Left lung (tissue), 14 donors: Measurements from ENCODE around the gene SPINK1. TPM values are rescaled to one million over a fixed set of nuclear protein-coding genes. Genes with fewer than 3 reads are reported as not detected.

Experiments used
- ATAC-seq: fragments of 200-7000 bp; cut with Tn5 transposase; one replicate; pipeline ENCODE4 v1.9.1; 2020; ENCODE audit warnings: moderate library complexity
- DNase-seq, 4 donors: peaks; one replicate each; pipeline ENCODE4 v3.0.0-alpha.2; 2013 to 2020
- H3K27ac ChIP-seq, 2 donors: fragments of 200-600 bp; sonication (generic) in 1 of 2; one replicate each; pipeline versions ENCODE4 v1.5.0 to v1.8.0; 2020 to 2021
- H3K27me3 ChIP-seq, 2 donors: fragments of 200-600 bp; sonication (generic) in 1 of 2; one replicate each; pipeline versions ENCODE4 v1.5.0 to v1.8.0; 2020 to 2021
- H3K36me3 ChIP-seq, 2 donors: fragments of 200-600 bp; sonication (generic) in 1 of 2; one replicate each; pipeline versions ENCODE4 v1.5.0 to v1.8.0; 2020 to 2021
- H3K4me1 ChIP-seq, 2 donors: fragments of 200-600 bp; one replicate each; pipeline ENCODE4 v1.8.0; 2021
- H3K4me3 ChIP-seq, 2 donors: fragments of 200-600 bp; sonication (generic) in 1 of 2; one replicate each; pipeline versions ENCODE4 v1.5.0 to v1.8.0; 2020 to 2021; ENCODE audit warnings: mild to moderate bottlenecking in 1 of 2
- H3K9me3 ChIP-seq, 2 donors: fragments of 200-600 bp; sonication (generic) in 1 of 2; one replicate each; pipeline versions ENCODE4 v1.5.0 to v1.8.0; 2020 to 2021
- CTCF ChIP-seq, 2 donors: fragments of 200-600 bp; sonication (generic) in 1 of 2; IDR thresholded peaks; one replicate each; pipeline versions ENCODE4 v1.5.0 to v1.8.0; 2021; ENCODE audit warnings: antibody characterized with exemption in 2 of 2
- intact Hi-C, 2 donors: fragments of 100-400 bp; cut with DNase I; formaldehyde crosslinking; loops; one replicate each; pipeline versions ENCODE4 v1.11.2 to v1.14.2; 2022
- long read RNA-seq, 12 donors: library from polyadenylated mRNA in 2 of 12; unstranded in 2 of 12; transcript quantifications; one replicate each; pipeline ENCODE4 v2.0.0 and lab custom pipeline, GENCODE V29; 2019 to 2026
- polyA plus RNA-seq, 6 donors: library from polyadenylated mRNA; unstranded; fragments of 120-200 nt; gene quantifications; one replicate each; pipeline ENCODE4 v1.2.1, GENCODE V29; 2013; ENCODE audit not compliant: insufficient read length in 6 of 6
- total RNA-seq, 2 donors: library from RNA; stranded (reverse); fragmentation: NEBNext Ultra II Directional; extraction: Animal tissue kit (Norgen Biotek cat#: 25700); gene quantifications; one replicate each; pipeline ENCODE4 v1.2.1, GENCODE V29; 2021
- donor health status: DM: no; HTN: yes; CAD: no.
- donor health status: DM: no; HTN: no; CAD: no.

SPINK1 gene
- total RNA-seq (10 to 100 TPM; 12.7 to 74.5 TPM), polyA plus RNA-seq (1 to 10 TPM in 4 of 6 donors, under 1 TPM in 2; 0.61 to 3.3 (median 1.3) TPM)
- long read RNA-seq, donor 1, partial matches to known transcripts, result 0 of 6 reads
- long read RNA-seq, donor 1, other reads (novel, unspliced or antisense), result 0 of 6 reads
- long read RNA-seq, donor 2, partial matches to known transcripts, result 0 of 7 reads
- long read RNA-seq, donor 2, other reads (novel, unspliced or antisense), result 0 of 7 reads
- long read RNA-seq, donor 3, result 0 reads
- long read RNA-seq, donor 4, transcript SPINK1-201 (4 exons, 542 nt), result major isoform, 5 of 21 reads
- long read RNA-seq, donor 4, partial matches to known transcripts, result 0 of 21 reads
- long read RNA-seq, donor 4, other reads (novel, unspliced or antisense), result 16 of 21 reads
- long read RNA-seq, donor 5, partial matches to known transcripts, result 0 of 3 reads
- long read RNA-seq, donor 5, other reads (novel, unspliced or antisense), result 0 of 3 reads
- long read RNA-seq, donor 6, partial matches to known transcripts, result 0 of 2 reads
- long read RNA-seq, donor 6, other reads (novel, unspliced or antisense), result 0 of 2 reads
- long read RNA-seq, donor 7, partial matches to known transcripts, result 3,932 of 4,008 reads
- long read RNA-seq, donor 7, other reads (novel, unspliced or antisense), result 76 of 4,008 reads
- long read RNA-seq, donor 8, partial matches to known transcripts, result 0 of 2 reads
- long read RNA-seq, donor 8, other reads (novel, unspliced or antisense), result 0 of 2 reads
- long read RNA-seq, donor 9, result 0 reads
- long read RNA-seq, donor 10, partial matches to known transcripts, result 0 of 35 reads
- long read RNA-seq, donor 10, other reads (novel, unspliced or antisense), result 34 of 35 reads
- long read RNA-seq, donor 11, result 0 reads
- long read RNA-seq, donor 12, transcript SPINK1-201 (4 exons, 542 nt), result major isoform, 6 of 9,410 reads
- long read RNA-seq, donor 12, partial matches to known transcripts, result 9,202 of 9,410 reads
- long read RNA-seq, donor 12, other reads (novel, unspliced or antisense), result 201 of 9,410 reads

- Histone ChIP-seq H3K4me1 (no peaks in the 10 kb centered on the region), H3K9me3 (no peaks in the 10 kb centered on the region), H3K36me3 (no peaks in the 10 kb centered on the region), H3K27ac (no peak within 1 kb of the TSS), H3K27me3 (no peaks in the 10 kb centered on the region), H3K4me3 (no peak within 1 kb of the TSS)
- ATAC-seq (no peak), DNase-seq (no peak)
- no peak for TF ChIP-seq CTCF (IDR thresholded peaks at IDR 0.05)
- intact Hi-C loops, result no loop called here
Measured at GRCh38 chr5:147831465-147831864, at the start of gene SPINK1. SPINK1 (minus strand) TSS chr5:147831671; CDS start chr5:147831577, 94 bp downstream.

GRCh38 chr5:147880487-147880886 is 49.0 kb upstream of the SPINK1 start:
- TF ChIP-seq CTCF (IDR thresholded peaks at IDR 0.05), result no peak
- Histone ChIP-seq H3K27me3 (no peaks in the 10 kb centered on the region), H3K9me3 (no peaks in the 10 kb centered on the region), H3K27ac (no peak overlapping the region), H3K4me1 (no peaks in the 10 kb centered on the region), H3K4me3 (no peak overlapping the region), H3K36me3 (no peaks in the 10 kb centered on the region)
- DNase-seq (no peak), ATAC-seq (no peak)
- intact Hi-C loops, result loop anchor here in 1 of 2 donors (10.0 kb wide), 1 partner anchor 54 kb away; no protein-coding TSS in a partner anchor

GRCh38 chr5:147879784-147880183 is 48.3 kb upstream of the SPINK1 start:
- H3K4me3 ChIP-seq, result no peak overlapping the region

GRCh38 chr5:147878066-147878759 is 46.7 kb upstream of the SPINK1 start, which contains the start of gene SCGB3A2:
SCGB3A2 (plus strand) TSS chr5:147878711; CDS start chr5:147878804, 93 bp downstream.
- ATAC-seq (peak; percentile 83), DNase-seq (peak in 1 of 4 donors; percentile 41)
- Histone ChIP-seq H3K27ac (no peak within 1 kb of the TSS), H3K36me3 (no peaks in the 10 kb centered on the region), H3K9me3 (no peaks in the 10 kb centered on the region), H3K4me3 (no peak within 1 kb of the TSS), H3K4me1 (no peaks in the 10 kb centered on the region), H3K27me3 (no peaks in the 10 kb centered on the region)
- no peak for TF ChIP-seq CTCF (IDR thresholded peaks at IDR 0.05)
- intact Hi-C loops, result no loop called here

More at GRCh38 chr5:147879784-147880183, 48.3 kb upstream of the SPINK1 start:
- ATAC-seq, result no peak
- no peak for TF ChIP-seq CTCF (IDR thresholded peaks at IDR 0.05)
- no peaks in the 10 kb centered on the region for H3K9me3 ChIP-seq
- no peak for DNase-seq
- intact Hi-C loops, result loop anchor here in 1 of 2 donors (10.0 kb wide), 1 partner anchor 55 kb away; no protein-coding TSS in a partner anchor
- H3K36me3 ChIP-seq, result no peaks in the 10 kb centered on the region
- H3K27ac ChIP-seq, result no peak overlapping the region
- H3K4me1 ChIP-seq, result no peaks in the 10 kb centered on the region
- H3K27me3 ChIP-seq, result no peaks in the 10 kb centered on the region
